ENCODE results near the gene TMEM150B. TPM values are rescaled to one million over a fixed set of nuclear protein-coding genes. Genes with fewer than 3 reads are reported as not detected.

The TMEM150B gene
- total RNA-seq, 4 donors from 2014 or later: 1.3 TPM; not detected in 3

DNA sequence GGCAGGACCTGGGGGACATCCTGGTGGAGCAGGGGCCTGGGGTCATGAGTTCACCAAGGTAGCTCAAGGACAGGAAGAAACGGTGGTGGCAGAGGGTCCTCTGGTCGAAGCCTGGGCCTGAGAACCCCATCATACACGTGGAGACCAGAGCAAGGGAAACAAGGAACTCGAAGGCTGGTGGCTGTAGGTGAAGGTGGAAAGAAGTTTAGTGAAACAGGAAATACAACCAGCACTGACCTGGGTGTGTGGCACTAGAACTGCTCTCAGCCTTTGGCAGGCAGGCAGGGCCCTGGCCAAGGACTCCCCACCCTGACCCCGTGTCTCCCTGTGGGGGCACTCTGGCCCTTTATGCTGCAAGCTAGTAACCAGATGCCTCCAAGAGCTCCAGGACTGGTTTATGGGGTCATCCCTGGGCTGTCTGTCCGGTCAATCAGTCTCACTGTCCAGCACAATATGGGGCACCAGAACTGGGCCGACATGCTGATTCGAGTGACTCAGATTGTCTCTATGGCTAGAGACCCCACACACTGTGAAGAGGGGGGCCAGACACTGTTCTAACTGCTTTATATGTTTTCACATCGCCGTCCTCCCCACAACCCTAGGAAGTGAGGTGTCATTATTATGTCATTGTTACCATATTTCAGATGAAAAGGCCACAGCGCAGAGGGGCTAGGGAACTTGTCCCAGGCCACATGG, 25.6 kb upstream of the TMEM150B start:
- H3K4me3 ChIP-seq (replicated peaks in 1 of 3): no peak overlapping the region
- H3K9me3 ChIP-seq: no peaks in the 10 kb centered on the region
- peaks cover 25% of the 10 kb centered on the region for H3K27me3 ChIP-seq
- intact Hi-C loops (cut with DNase I): no loop called here
- peaks cover 11 to 16% of the 10 kb centered on the region in 2 donors for H3K4me1 ChIP-seq
- DNase-seq: no peak
- H3K27ac ChIP-seq: no peak overlapping the region
- TF ChIP-seq, protein P1, sequence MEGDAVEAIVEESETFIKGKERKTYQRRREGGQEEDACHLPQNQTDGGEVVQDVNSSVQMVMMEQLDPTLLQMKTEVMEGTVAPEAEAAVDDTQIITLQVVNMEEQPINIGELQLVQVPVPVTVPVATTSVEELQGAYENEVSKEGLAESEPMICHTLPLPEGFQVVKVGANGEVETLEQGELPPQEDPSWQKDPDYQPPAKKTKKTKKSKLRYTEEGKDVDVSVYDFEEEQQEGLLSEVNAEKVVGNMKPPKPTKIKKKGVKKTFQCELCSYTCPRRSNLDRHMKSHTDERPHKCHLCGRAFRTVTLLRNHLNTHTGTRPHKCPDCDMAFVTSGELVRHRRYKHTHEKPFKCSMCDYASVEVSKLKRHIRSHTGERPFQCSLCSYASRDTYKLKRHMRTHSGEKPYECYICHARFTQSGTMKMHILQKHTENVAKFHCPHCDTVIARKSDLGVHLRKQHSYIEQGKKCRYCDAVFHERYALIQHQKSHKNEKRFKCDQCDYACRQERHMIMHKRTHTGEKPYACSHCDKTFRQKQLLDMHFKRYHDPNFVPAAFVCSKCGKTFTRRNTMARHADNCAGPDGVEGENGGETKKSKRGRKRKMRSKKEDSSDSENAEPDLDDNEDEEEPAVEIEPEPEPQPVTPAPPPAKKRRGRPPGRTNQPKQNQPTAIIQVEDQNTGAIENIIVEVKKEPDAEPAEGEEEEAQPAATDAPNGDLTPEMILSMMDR (IDR thresholded peaks at IDR 0.05): no peak
- no peak for TF ChIP-seq POLR2A (IDR thresholded peaks at IDR 0.05)
- H3K36me3 ChIP-seq: no peaks in the 10 kb centered on the region
- WGBS, 2 donors: 71 to 81% methylated on average over 9 to 11 of the region's 11 CpGs

DNA sequence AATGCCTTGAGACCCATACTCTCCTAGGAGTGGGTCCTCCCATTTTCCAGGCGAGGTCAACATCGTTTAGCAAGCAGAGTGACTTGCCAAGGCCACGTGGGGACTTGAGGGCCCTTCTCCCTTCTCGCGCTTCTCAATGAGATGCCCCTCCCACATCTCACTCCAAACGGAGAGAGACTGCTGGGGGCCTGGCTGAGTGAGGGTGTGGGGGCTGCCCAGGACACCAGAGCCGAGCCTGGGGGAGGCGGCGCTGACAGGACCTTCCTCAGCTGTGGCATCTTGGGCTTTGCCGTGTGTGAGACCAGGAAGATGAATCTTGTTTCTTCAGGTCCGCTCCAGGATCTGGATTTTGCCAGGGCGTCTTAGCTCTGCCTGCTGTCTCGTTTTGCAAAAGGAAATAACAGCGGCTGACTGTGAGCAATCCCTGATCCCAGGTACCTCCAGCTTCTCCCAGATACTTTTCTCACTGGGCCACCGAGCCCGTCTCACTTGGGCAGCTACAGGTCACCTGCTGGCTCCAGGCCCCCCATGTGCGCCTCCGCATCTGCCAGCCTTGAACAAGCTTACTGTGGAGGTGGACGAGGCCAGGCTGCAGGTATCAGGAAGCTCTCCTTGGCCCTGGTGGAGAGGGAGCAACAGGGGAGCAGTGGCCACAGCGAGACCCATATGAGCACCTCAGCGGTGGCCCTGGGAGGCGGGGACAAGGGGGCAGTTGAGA, 23.3 kb upstream of the TMEM150B start:
- no peaks in the 10 kb centered on the region for H3K9me3 ChIP-seq
- intact Hi-C loops (cut with DNase I): no loop called here
- H3K27ac ChIP-seq: no peak overlapping the region
- WGBS, 2 donors: 51 to 58% methylated on average over 14 to 20 of the region's 22 CpGs
- peaks cover 12% of the 10 kb centered on the region for H3K27me3 ChIP-seq
- peak in 1 of 2 donors; percentile 32 for DNase-seq
- H3K36me3 ChIP-seq: peaks cover 0 to 5% of the 10 kb centered on the region in 2 donors
- no peak overlapping the region for H3K4me3 ChIP-seq (replicated peaks in 1 of 3)
- peaks cover under 1 to 4% of the 10 kb centered on the region in 2 donors for H3K4me1 ChIP-seq
- TF ChIP-seq, protein P1 (IDR thresholded peaks at IDR 0.05): no peak
- no peak for TF ChIP-seq POLR2A (IDR thresholded peaks at IDR 0.05)

DNA sequence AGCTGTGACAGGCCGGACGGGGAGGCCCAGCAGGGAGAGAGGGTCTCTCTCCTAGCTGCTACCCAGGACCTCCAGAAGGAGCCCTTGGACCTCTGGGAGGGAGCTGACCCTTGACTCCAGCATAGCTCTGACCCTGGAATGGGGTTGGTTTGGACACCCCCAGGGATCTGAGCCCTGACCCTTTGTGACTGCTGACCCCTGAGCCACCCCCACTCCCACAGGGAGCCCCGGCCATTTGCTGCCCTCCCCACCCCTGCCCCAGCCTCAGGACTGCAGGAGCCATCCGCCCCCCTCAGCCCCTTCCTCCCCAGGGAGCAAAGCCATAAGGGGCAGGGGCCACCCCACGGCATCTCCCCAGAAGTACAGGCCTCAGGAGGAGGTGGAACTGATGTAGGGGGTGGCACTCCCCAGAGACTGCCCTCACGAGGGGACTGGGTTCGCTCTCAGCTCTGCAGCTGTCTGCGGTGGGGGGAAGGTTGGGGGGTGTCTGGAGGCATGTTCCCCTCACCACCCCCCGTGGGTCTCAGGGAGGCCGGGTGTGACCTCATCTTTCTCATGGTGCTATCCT, 22.4 kb upstream of the TMEM150B start:
- H3K4me3 ChIP-seq (replicated peaks in 1 of 3): no peak overlapping the region
- no peaks in the 10 kb centered on the region for H3K4me1 ChIP-seq
- WGBS, 2 donors: 66 to 82% methylated on average over 5 to 6 of the region's 10 CpGs
- no peaks in the 10 kb centered on the region for H3K9me3 ChIP-seq
- intact Hi-C loops (cut with DNase I): no loop called here
- no peak overlapping the region for H3K27ac ChIP-seq
- TF ChIP-seq POLR2A (IDR thresholded peaks at IDR 0.05): no peak
- TF ChIP-seq, protein P1 (IDR thresholded peaks at IDR 0.05): no peak
- H3K36me3 ChIP-seq: peaks cover 6% of the 10 kb centered on the region in 2 donors
- peaks cover 2% of the 10 kb centered on the region for H3K27me3 ChIP-seq
- no peak for DNase-seq

DNA sequence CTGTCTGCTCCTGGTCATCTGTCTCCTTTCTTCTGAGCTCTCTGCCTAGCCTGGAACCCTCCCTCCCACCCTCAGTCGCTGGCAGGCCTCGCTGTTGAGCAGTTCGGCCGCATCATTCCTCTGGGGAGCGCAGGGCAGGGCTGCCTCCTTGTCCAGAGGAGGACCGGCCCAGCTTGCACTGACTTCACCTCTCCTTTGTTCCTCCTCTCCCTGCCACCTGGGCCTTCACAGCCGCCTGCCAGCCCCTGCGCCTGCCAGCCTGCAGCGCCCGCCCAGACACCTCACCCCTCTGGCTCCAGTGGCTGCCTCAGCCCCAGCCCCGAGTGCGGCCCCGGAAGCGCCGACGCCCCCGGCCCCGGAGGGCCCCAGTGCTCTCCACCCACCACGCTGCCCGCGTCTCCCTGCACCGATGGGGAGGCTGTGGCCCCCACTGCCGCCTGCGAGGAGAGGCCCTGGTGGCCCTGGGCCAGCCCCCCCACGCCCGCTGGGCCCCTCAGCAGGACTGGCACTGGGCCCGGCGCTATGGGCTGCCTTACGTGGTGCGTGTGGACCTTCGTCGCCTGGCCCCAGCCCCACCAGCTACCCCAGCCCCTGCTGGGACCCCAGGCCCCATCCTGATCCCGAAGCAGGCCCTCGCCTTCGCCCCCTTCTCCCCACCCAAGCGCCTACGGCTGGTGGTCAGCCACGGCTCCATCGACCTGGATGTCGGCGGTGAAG, 21.7 kb upstream of the TMEM150B start:
- no peak overlapping the region for H3K4me3 ChIP-seq (replicated peaks in 1 of 3)
- 84 to 93% methylated on average over 21 to 24 of the region's 41 CpGs for WGBS, 2 donors
- TF ChIP-seq, protein P1 (IDR thresholded peaks at IDR 0.05): no peak
- TF ChIP-seq POLR2A (IDR thresholded peaks at IDR 0.05): no peak
- H3K27ac ChIP-seq: no peak overlapping the region
- intact Hi-C loops (cut with DNase I): no loop called here
- H3K4me1 ChIP-seq: no peaks in the 10 kb centered on the region
- H3K9me3 ChIP-seq: no peaks in the 10 kb centered on the region
- DNase-seq: no peak
- no peaks in the 10 kb centered on the region for H3K27me3 ChIP-seq
- H3K36me3 ChIP-seq: peaks cover 6 to 9% of the 10 kb centered on the region in 2 donors
